HEK293 (cell line): Measurements from ENCODE around the gene CCNT1.

Experiments
- CTCF ChIA-PET: fragments of 350-600 bp; formaldehyde crosslinking; extraction: SDS; loops from one replicate; lab custom pipeline; 2021; ENCODE audit warnings: antibody characterized with exemption; lab: Yijun Ruan, JAX
- POLR2A ChIA-PET: fragments of 300-600 bp; formaldehyde crosslinking; extraction: SDS; loops from one replicate; lab custom pipeline; 2020; ENCODE audit warnings: antibody characterized with exemption, inconsistent platforms; lab: Yijun Ruan, JAX
- H3K27ac ChIP-seq: fragments of 200-500 bp; sonication (Bioruptor generic); 2 replicates; pipeline ENCODE4 v1.5.1; 2014; ENCODE audit warnings: low read depth, low read length, control low read depth, inconsistent platforms; ENCODE audit errors: extremely low read depth
- H3K36me3 ChIP-seq, 2 experiments: fragments of 200-500 bp in 1 of 2; sonication (Bioruptor generic) in 1 of 2; 1 replicate in 1 of 2; 2 replicates in 1 of 2; pipeline ENCODE4 v1.5.1; 2014 to 2017; ENCODE audit warnings: inconsistent platforms in 2 of 2, low read length in 2 of 2; ENCODE audit not compliant: control insufficient read depth in 2 of 2, insufficient read depth in 1 of 2
- H3K4me1 ChIP-seq: fragments of 200-500 bp; sonication (Bioruptor generic); 2 replicates; pipeline ENCODE4 v1.5.1; 2014; ENCODE audit warnings: mild to moderate bottlenecking, low read length, inconsistent platforms; ENCODE audit not compliant: control insufficient read depth, insufficient read depth
- H3K4me3 ChIP-seq: 2 replicates; pipeline ENCODE4 v1.5.1; 2011; ENCODE audit warnings: low read depth, mild to moderate bottlenecking, control low read depth, low read length, moderate library complexity
- H3K9me3 ChIP-seq: fragments of 200-500 bp; sonication (Bioruptor generic); 2 replicates; pipeline ENCODE4 v1.5.1; 2014; ENCODE audit warnings: low read depth, low read length, inconsistent platforms; ENCODE audit not compliant: control insufficient read depth, insufficient read depth
- GLIS2 ChIP-seq: fragments of 450-650 bp; formaldehyde crosslinking; IDR thresholded peaks from 2 replicates; pipeline ENCODE4 v1.5.1; 2016; ENCODE audit warnings: missing biosample characterization, missing genetic modification characterization
- HOXC10 ChIP-seq: sonication (generic); formaldehyde crosslinking; IDR thresholded peaks from 2 replicates; pipeline ENCODE4 v1.8.1; 2023; ENCODE audit warnings: mild to moderate bottlenecking, missing genetic modification reagents
- KLF1 ChIP-seq: fragments of 450-650 bp; formaldehyde crosslinking; IDR thresholded peaks from 2 replicates; pipeline ENCODE4 v1.5.1; 2016; ENCODE audit warnings: missing biosample characterization, missing genetic modification characterization
- SCRT1 ChIP-seq: fragments of 450-650 bp; formaldehyde crosslinking; IDR thresholded peaks from 2 replicates; pipeline ENCODE4 v1.5.1; 2016; ENCODE audit warnings: missing biosample characterization, missing genetic modification characterization, borderline replicate concordance
- ZBTB20 ChIP-seq: fragments of 450-650 bp; formaldehyde crosslinking; IDR thresholded peaks from 2 replicates; pipeline ENCODE4 v1.5.1; 2016; ENCODE audit warnings: missing biosample characterization, missing genetic modification characterization
- ZBTB8A ChIP-seq: fragments of 450-650 bp; formaldehyde crosslinking; IDR thresholded peaks from 2 replicates; pipeline ENCODE4 v1.5.1; 2016; ENCODE audit warnings: missing biosample characterization, missing genetic modification characterization
- ZFP69B ChIP-seq: fragments of 450-650 bp; formaldehyde crosslinking; IDR thresholded peaks from 2 replicates; pipeline ENCODE4 v1.5.1; 2016; ENCODE audit warnings: missing biosample characterization, missing genetic modification characterization
- ZNF658 ChIP-seq: fragments of 450-650 bp; formaldehyde crosslinking; IDR thresholded peaks from 2 replicates; pipeline ENCODE4; 2016; ENCODE audit warnings: missing biosample characterization, missing genetic modification characterization
- ZNF670 ChIP-seq: fragments of 450-650 bp; formaldehyde crosslinking; IDR thresholded peaks from 2 replicates; pipeline ENCODE4 v1.5.1; 2016; ENCODE audit warnings: missing biosample characterization, missing genetic modification characterization, low read depth
- ZNF768 ChIP-seq: fragments of 450-650 bp; formaldehyde crosslinking; IDR thresholded peaks from 2 replicates; pipeline ENCODE4 v1.5.1; 2018; ENCODE audit warnings: missing biosample characterization, mild to moderate bottlenecking, missing genetic modification characterization
- ZNF792 ChIP-seq: fragments of 450-650 bp; formaldehyde crosslinking; IDR thresholded peaks from 2 replicates; pipeline ENCODE4 v1.5.1; 2016; ENCODE audit warnings: missing biosample characterization, missing genetic modification characterization
- ZNF843 ChIP-seq: fragments of 450-650 bp; formaldehyde crosslinking; IDR thresholded peaks from 2 replicates; pipeline ENCODE4 v1.5.1; 2016; ENCODE audit warnings: missing biosample characterization, missing genetic modification characterization
- TF ChIP-seq, protein P1 (sequence below): fragments of 450-650 bp; formaldehyde crosslinking; IDR thresholded peaks from 2 replicates; pipeline ENCODE4 v1.5.1; 2017; ENCODE audit warnings: missing biosample characterization, missing genetic modification characterization
- TF ChIP-seq, protein P2 (sequence below): fragments of 450-650 bp; formaldehyde crosslinking; IDR thresholded peaks from 2 replicates; pipeline ENCODE4 v1.5.1; 2016; ENCODE audit warnings: missing biosample characterization, missing genetic modification characterization
- TF ChIP-seq, protein P3 (sequence below): fragments of 450-650 bp; formaldehyde crosslinking; IDR thresholded peaks from 2 replicates; pipeline ENCODE4 v1.5.1; 2017; ENCODE audit warnings: missing biosample characterization, missing genetic modification characterization

Gene CCNT1

DNA sequence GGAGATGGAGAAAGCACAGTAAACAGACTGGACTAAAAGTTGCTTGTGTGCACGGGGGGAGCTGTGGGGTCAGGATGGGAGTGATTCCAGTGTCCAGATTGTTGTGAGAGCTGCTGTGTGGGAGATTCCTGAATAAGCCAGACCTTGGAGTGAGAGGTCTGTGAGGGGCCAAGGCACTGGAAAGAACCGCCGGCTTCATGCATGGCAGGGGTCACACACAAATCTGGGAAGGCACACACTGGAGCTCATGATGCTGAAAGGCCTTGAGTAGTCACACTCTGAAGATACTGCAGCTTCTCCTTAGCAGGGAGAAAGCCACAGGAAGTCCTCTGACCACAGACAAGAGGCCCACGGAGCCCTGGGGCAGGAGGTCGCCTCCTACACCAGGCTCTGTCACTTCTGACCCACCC lies 49.3 kb upstream of the CCNT1 start:
- Histone ChIP-seq H3K27ac (no peak overlapping the region), H3K9me3 (no peaks in the 10 kb centered on the region), H3K4me1 (no peaks in the 10 kb centered on the region), H3K36me3 (peaks cover 10 to 51% of the 10 kb centered on the region in 2 experiments; a peak in 2 of 3 replicates), H3K4me3 (no peak overlapping the region)
- CTCF ChIA-PET, result interaction anchor here (0.6 to 1.3 kb wide), 3 partner anchors 12 to 47 kb away, joined by 4 to 6 read pairs (median 5); no protein-coding TSS in a partner anchor
- no peak for TF ChIP-seq GLIS2 (tag by site-specific recombination)
- TF ChIP-seq, protein P1, sequence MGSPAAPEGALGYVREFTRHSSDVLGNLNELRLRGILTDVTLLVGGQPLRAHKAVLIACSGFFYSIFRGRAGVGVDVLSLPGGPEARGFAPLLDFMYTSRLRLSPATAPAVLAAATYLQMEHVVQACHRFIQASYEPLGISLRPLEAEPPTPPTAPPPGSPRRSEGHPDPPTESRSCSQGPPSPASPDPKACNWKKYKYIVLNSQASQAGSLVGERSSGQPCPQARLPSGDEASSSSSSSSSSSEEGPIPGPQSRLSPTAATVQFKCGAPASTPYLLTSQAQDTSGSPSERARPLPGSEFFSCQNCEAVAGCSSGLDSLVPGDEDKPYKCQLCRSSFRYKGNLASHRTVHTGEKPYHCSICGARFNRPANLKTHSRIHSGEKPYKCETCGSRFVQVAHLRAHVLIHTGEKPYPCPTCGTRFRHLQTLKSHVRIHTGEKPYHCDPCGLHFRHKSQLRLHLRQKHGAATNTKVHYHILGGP, result no peak
- POLR2A ChIA-PET, result no interaction called here

DNA sequence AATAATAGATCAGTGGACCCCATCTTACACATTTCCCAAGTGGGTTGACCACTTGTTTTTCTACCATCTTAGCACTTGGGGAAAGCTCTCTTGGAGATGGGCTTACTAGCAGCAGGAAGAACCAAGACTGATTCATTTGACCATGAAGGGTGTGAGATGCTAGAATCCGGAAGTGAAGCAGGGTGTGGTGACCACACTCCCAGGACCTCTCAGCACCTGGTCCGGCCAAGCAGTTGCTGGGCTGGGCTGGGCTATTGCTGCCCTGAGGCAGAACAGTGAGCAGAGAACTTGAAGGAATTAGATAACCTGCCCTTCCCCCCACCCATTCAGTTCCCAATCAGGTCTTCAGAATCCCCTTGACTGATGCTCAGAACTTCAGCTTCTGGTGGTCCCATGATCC lies 48.0 kb upstream of the CCNT1 start:
- H3K4me1 ChIP-seq, result no peaks in the 10 kb centered on the region
- ChIA-PET CTCF (interaction anchor here (0.6 to 1.3 kb wide), 2 partner anchors 8 to 11 kb away, joined by 5 to 6 read pairs; no protein-coding TSS in a partner anchor), POLR2A (no interaction called here)

DNA sequence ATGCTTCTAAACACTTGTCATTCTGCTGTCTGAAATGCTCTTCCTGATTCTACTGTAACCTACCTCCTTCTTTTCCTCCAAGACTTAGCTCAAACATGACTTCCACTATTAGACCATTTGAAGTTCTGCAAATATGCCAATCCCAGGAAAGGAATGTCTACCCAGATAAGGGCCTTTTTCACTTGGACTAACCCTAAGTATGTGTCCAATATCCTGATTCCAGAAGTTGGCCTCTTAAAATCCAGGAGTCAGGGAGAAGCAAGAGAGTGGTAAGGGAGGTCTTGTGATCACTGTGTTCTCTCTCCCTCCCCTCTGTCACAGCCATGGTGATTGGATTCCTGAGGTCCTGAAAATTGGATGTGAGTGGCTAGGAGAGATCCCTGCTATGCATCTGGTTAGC lies 42.2 kb upstream of the CCNT1 start:
- no peaks in the 10 kb centered on the region for H3K36me3 ChIP-seq
- ChIA-PET POLR2A (no interaction called here), CTCF (interaction anchor here (2.6 kb wide), 1 partner anchor 36 kb away, joined by 16 read pairs; no protein-coding TSS in a partner anchor)
- H3K4me1 ChIP-seq, result no peaks in the 10 kb centered on the region
- no peak overlapping the region for H3K27ac ChIP-seq
- no peak for TF ChIP-seq ZFP69B
- TF ChIP-seq ZNF768, result no peak
- TF ChIP-seq ZNF658 (tag by site-specific recombination), result no peak
- no peak for TF ChIP-seq ZNF792 (tag by site-specific recombination)
- no peak for TF ChIP-seq SCRT1 (tag by site-specific recombination)
- no peak for TF ChIP-seq ZNF843 (tag by site-specific recombination)
- TF ChIP-seq ZNF670 (tag by site-specific recombination), result no peak
- no peak for TF ChIP-seq HOXC10 (CRISPR knock-in tag)
- TF ChIP-seq ZBTB20 (tag by site-specific recombination), result no peak
- TF ChIP-seq, protein P2, sequence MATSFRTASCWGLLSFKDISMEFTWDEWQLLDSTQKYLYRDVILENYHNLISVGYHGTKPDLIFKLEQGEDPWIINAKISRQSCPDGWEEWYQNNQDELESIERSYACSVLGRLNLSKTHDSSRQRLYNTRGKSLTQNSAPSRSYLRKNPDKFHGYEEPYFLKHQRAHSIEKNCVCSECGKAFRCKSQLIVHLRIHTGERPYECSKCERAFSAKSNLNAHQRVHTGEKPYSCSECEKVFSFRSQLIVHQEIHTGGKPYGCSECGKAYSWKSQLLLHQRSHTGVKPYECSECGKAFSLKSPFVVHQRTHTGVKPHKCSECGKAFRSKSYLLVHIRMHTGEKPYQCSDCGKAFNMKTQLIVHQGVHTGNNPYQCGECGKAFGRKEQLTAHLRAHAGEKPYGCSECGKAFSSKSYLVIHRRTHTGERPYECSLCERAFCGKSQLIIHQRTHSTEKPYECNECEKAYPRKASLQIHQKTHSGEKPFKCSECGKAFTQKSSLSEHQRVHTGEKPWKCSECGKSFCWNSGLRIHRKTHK, result no peak
- TF ChIP-seq ZBTB8A (tag by site-specific recombination), result no peak
- no peaks in the 10 kb centered on the region for H3K9me3 ChIP-seq
- H3K4me3 ChIP-seq, result no peak overlapping the region

More for the DNA sequence above, 48.0 kb upstream of the CCNT1 start:
- H3K4me3 ChIP-seq, result no peak overlapping the region
- peak; percentile 24; the same call in 1 of the 2 replicates for TF ChIP-seq KLF1 (tag by site-specific recombination)
- TF ChIP-seq, protein P3, sequence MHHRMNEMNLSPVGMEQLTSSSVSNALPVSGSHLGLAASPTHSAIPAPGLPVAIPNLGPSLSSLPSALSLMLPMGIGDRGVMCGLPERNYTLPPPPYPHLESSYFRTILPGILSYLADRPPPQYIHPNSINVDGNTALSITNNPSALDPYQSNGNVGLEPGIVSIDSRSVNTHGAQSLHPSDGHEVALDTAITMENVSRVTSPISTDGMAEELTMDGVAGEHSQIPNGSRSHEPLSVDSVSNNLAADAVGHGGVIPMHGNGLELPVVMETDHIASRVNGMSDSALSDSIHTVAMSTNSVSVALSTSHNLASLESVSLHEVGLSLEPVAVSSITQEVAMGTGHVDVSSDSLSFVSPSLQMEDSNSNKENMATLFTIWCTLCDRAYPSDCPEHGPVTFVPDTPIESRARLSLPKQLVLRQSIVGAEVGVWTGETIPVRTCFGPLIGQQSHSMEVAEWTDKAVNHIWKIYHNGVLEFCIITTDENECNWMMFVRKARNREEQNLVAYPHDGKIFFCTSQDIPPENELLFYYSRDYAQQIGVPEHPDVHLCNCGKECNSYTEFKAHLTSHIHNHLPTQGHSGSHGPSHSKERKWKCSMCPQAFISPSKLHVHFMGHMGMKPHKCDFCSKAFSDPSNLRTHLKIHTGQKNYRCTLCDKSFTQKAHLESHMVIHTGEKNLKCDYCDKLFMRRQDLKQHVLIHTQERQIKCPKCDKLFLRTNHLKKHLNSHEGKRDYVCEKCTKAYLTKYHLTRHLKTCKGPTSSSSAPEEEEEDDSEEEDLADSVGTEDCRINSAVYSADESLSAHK (tag by site-specific recombination), result no peak
- H3K27ac ChIP-seq, result no peak overlapping the region
- H3K36me3 ChIP-seq, result peaks cover 4 to 45% of the 10 kb centered on the region in 2 experiments; a peak in 2 of 3 replicates
- H3K9me3 ChIP-seq, result no peaks in the 10 kb centered on the region
